NB4 (cell line): ENCODE data around the gene QRICH2.

ENCODE experiments used
- CTCF ChIP-seq: IDR thresholded peaks from one replicate; pipeline ENCODE4 v1.5.1; 2012; ENCODE audit warnings: low read depth, low read length
- MYC ChIP-seq: IDR thresholded peaks from 2 replicates; pipeline ENCODE4 v1.6.1; 2011; ENCODE audit warnings: low read depth, low read length
- POLR2A ChIP-seq: IDR thresholded peaks from 2 replicates; pipeline ENCODE4 v1.6.1; 2011; ENCODE audit warnings: mild to moderate bottlenecking; ENCODE audit not compliant: insufficient read length; ENCODE audit errors: extremely low read depth
- TF ChIP-seq, protein P1 (sequence below): IDR thresholded peaks from 2 replicates; pipeline ENCODE4 v1.6.1; 2011; ENCODE audit warnings: low read depth, low read length

GRCh38 chr17:76281573-76282371, 26.3 kb downstream of the QRICH2 start:
- TF ChIP-seq CTCF (no peak), MYC (no peak), POLR2A (no peak)
- TF ChIP-seq, protein P1, sequence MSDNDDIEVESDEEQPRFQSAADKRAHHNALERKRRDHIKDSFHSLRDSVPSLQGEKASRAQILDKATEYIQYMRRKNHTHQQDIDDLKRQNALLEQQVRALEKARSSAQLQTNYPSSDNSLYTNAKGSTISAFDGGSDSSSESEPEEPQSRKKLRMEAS, result no peak
